AG04450 (cell line): ENCODE measurements around the gene TMEM41B. TPM values are rescaled to one million over a fixed set of nuclear protein-coding genes. Genes with fewer than 3 reads are reported as not detected.
"Not testable (repeated sequence)": the region's sequence is repeated elsewhere in the genome, so short reads cannot be mapped to it uniquely, and the experiment has no call there.

Experiments used
- CTCF ChIA-PET: fragments of 300-600, 350-600 bp; formaldehyde crosslinking; extraction: SDS; loops from one replicate; lab custom pipeline; 2022; ENCODE audit warnings: antibody characterized with exemption, inconsistent platforms; lab: Charles Lee
- POLR2A ChIA-PET: fragments of 350-600 bp; formaldehyde crosslinking; extraction: SDS; loops from one replicate; lab custom pipeline; 2021; ENCODE audit warnings: antibody characterized with exemption, inconsistent platforms; lab: Yijun Ruan, JAX
- DNase-seq: peaks from one replicate; pipeline ENCODE4 v3.0.0-alpha.2; 2011; ENCODE audit warnings: low read depth, low spot score
- H3K27ac ChIP-seq: one replicate; pipeline ENCODE4 v1.5.1; 2012; ENCODE audit warnings: low read depth, low read length, control low read depth
- H3K27me3 ChIP-seq: one replicate; pipeline ENCODE4 v1.6.0; 2012; ENCODE audit warnings: low read length; ENCODE audit not compliant: control insufficient read depth, insufficient read depth
- H3K4me3 ChIP-seq: 2 replicates; pipeline ENCODE4 v1.5.1; 2011; ENCODE audit warnings: mild to moderate bottlenecking, low read depth, low read length, control low read depth
- H3K9me3 ChIP-seq: 2 replicates; pipeline ENCODE4 v1.5.1; 2012; ENCODE audit warnings: low read length; ENCODE audit not compliant: control insufficient read depth, insufficient read depth
- polyA plus RNA-seq: library from polyadenylated mRNA; depleted of rRNA; stranded (reverse); fragments of >200 nt; gene quantifications from 2 replicates; pipeline ENCODE4 v1.2.3, GENCODE V29; 2011
- TF ChIP-seq, protein P1 (sequence below): IDR thresholded peaks from 2 replicates; pipeline ENCODE4 v1.5.1; 2011; ENCODE audit warnings: low read depth, low read length, control low read depth, inconsistent platforms

TMEM41B gene
- polyA plus RNA-seq, 1 experiment = 26.3 TPM

DNA sequence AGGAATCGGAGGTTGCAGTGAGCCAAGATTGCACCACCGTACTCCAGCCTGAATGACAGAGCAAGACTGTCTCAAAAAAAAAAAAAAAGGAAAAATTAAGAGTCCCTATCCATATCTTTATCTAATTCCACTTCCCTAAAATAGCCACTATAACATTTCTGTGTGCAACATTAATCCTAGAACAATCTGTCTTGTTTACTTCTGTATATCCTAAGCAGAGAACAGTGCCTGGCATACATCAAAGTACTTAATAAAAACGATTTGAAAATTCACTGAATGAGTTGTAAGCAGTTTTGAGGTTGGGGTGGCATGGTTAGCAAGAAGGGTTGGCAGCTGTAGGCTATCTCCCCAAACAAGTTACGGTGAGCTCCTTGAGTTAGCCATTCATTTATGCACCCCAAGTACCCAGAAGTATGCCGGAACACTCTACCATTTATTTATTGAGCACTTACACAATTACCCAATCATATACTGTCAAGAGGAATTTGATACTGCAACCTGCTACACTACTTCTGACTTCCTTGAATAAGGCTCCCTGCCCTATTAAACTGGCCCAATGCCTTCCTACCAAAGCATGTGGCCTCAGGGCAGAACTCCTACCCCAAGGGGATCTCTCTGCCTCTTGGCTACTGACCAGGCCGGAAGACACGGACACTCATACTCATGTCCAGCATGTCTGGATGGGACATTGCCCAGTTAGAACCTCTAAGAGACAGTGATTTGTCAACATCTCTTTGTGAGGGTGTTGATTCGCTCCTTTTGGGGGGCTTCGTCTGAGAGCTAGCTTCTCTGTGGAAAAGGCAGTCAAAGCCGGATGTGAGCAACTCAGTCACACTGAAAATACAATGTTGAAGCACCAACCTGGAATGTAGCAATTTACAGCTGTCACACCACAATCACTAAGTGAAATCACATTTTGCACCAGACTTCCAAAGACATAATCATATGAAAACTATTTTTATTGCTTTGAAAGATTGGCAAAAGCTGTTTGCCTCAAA lies 16.3 kb upstream of the TMEM41B start:
- H3K27me3 ChIP-seq = no peaks in the 10 kb centered on the region
- ChIA-PET CTCF (interaction anchor here (0.7 kb wide), 1 partner anchor 176 kb away, joined by 3 read pairs; no protein-coding TSS in a partner anchor), POLR2A (no interaction called here)
- no peak overlapping the region for H3K4me3 ChIP-seq
- H3K9me3 ChIP-seq = no peaks in the 10 kb centered on the region
- TF ChIP-seq, protein P1, sequence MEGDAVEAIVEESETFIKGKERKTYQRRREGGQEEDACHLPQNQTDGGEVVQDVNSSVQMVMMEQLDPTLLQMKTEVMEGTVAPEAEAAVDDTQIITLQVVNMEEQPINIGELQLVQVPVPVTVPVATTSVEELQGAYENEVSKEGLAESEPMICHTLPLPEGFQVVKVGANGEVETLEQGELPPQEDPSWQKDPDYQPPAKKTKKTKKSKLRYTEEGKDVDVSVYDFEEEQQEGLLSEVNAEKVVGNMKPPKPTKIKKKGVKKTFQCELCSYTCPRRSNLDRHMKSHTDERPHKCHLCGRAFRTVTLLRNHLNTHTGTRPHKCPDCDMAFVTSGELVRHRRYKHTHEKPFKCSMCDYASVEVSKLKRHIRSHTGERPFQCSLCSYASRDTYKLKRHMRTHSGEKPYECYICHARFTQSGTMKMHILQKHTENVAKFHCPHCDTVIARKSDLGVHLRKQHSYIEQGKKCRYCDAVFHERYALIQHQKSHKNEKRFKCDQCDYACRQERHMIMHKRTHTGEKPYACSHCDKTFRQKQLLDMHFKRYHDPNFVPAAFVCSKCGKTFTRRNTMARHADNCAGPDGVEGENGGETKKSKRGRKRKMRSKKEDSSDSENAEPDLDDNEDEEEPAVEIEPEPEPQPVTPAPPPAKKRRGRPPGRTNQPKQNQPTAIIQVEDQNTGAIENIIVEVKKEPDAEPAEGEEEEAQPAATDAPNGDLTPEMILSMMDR = no peak
- H3K27ac ChIP-seq = no peak overlapping the region
- no peak for DNase-seq

DNA sequence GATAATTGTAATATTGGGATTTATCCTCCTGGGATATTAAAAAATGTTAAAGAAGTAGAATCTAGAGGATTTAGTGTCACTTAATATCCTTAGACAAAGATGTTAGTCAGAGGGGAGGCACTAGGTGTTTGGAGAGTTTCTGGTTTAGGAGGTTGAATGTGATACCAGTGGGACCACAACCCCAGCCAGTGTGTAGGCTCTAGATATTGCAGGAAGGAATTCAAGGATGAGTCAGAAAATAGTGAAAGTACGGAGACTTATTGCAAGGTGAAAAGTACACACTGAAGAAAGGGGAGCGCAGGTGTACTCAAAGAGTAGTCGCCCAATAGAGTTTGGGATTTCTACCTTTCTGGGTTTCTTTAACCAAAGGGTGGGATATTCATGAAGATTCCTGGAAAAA lies 5.7 kb upstream of the TMEM41B start:
- TF ChIP-seq, protein P1 = no peak
- H3K27me3 ChIP-seq = no peaks in the 10 kb centered on the region
- ChIA-PET POLR2A (no interaction called here), CTCF (no interaction called here)
- H3K27ac ChIP-seq = no peak overlapping the region
- no peaks in the 10 kb centered on the region for H3K9me3 ChIP-seq
- no peak for DNase-seq
- H3K4me3 ChIP-seq = no peak overlapping the region

DNA sequence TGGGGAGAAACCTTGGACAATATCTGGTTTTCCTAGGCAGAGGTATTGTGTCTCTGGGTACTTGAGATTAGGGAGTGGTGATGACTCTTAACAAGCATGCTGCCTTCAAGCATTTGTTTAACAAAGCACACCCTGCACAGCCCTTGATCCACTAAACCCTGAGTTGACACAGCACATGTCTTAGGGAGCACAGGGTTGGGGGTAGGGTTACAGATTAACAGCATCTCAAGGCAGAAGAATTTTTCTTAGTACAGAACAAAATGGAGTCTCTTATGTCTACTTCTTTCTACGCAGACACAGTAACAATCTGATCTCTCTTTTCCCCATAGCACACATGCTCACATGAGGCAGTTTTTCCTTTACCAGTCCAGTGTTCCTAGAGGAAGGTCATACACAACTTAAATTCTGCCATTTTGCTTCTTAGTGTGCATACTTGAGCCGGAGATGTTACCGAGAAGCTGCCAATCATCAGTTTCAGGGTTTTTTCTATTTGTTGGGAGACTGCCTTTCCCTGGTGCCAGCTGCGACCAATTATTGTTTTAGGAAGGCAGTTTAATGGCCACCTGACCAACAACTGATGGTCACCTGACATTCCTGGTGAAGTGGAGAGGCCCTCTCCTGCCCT lies 5.1 kb upstream of the TMEM41B start:
- DNase-seq, H3K27me3 ChIP-seq, H3K27ac ChIP-seq, POLR2A ChIA-PET, H3K4me3 ChIP-seq, H3K9me3 ChIP-seq, CTCF ChIA-PET: not testable (repeated sequence)

DNA sequence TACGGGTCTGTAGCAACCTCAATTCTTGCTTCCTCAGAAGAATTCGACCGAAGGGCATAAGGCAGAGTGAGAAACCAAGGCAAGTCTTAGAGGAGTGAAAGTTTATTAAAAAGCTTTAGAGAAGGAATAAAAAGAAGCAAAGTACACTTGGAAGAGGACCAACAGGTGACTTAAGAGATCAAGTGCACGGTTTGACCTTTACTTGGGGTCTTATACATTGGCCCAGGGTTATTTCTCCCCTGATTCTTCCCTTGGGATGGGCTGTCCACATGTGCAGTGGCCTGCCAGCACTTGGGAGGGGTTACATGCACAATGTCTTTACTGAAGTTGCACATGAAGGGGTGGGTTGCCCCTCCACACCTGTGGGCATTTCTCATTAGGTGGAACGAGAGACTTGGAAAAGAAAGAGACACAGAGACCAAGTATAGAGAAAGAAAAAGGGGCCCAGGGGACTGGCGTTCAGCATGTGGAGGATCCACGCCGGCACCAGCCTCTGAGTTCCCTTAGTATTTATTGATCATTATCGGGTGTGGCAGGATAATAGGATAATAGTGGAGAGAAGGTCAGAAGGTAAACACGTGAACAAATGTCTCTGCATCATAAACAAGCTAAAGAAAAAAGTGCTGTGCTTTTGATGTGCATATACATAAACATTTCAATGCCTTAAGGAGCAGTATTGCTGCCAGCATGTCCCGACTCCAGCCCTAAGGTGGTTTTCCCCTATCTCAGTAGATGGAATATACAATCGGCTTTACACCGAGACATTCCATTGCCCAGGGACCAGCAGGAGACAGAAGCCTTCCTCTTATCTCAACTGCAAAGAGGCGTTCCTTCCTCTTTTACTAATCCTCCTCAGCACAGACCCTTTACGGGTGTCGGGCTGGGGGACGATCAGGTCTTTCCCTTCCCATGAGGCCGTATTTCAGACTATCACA lies 4.3 kb upstream of the TMEM41B start:
- H3K9me3 ChIP-seq, POLR2A ChIA-PET, H3K4me3 ChIP-seq, CTCF ChIA-PET, H3K27me3 ChIP-seq, H3K27ac ChIP-seq, DNase-seq: not testable (repeated sequence)

DNA sequence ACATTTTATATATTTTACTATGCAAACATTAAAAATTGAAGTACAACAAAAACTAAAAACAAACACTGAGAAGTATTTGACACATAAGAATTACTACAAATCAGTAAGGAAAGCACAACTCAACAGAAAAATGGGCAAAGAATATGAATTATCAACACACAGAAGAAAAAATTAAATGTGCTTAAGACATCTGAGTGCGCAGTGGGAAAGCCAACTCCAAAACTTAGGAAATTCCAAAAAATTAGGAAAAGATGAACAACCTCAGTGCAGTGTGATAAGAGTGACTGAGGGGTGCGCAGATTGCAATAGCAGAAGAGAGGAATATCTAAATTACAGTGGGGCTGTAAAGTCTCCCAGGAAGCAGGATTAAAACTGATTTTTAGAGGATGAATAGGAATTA lies 1.9 kb upstream of the TMEM41B start:
- no peak overlapping the region for H3K27ac ChIP-seq
- H3K9me3 ChIP-seq = no peaks in the 10 kb centered on the region; the same call in 1 of the 2 replicates
- H3K27me3 ChIP-seq = no peaks in the 10 kb centered on the region
- ChIA-PET POLR2A (no interaction called here), CTCF (no interaction called here)
- no peak for DNase-seq
- TF ChIP-seq, protein P1 = no peak
- no peak overlapping the region for H3K4me3 ChIP-seq
